ENCODE data around the gene ZNF322. TPM values are rescaled to one million over a fixed set of nuclear protein-coding genes. Genes with fewer than 3 reads are reported as not detected.

ZNF322 gene
- total RNA-seq, 1 donor from 2014 or later = 22.9 TPM

DNA sequence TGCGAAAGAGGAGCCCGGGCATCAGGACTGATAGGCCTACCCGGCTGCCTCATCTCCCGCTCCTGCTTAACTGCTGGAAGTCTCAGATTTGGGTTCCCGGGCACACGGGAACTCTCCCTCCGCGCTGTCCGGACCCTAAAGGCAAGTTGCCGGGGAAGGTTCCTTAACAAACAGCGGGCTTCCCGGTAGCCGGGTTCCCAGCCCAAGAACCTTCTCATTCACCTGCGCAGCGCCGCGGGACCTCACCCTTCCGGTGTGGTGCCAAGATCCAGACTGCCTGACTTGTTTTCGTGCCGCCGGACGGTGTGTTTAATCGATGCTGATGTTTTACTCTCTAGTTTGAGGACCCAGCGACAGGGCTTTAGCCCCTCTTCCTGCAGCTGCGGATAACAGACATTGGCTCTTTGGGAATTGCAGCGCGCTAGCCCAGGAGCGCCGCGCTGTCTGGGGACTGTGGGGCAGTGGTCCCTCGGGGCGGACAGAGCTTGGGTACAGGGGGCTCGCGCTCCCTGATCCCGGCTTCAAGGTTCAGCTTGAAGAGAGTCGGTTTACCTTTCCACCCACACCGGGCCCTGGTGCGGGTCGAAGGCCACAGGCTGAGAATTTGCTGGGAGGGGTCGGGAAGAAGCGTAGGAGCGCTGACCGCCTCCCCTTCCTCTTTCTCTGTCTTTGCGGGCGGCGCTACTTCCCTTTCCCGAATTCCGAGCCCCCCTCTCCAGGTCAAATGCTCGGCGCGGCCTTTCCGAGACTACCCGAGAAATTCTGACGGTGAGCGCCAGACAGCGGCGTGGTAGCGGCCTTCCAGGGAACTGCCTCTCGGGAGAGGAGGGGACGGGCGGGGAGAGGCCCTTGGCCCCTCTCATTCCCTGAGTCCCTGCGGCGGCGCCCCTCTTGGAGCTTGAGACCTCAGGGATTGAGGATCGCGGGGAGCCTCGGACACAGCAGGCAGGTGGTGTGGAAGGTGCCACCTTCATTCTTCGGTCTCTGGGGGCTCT is 45.6 kb downstream of the ZNF322 start:
- DNase-seq (ENCODE audit: low spot score) = no peak

DNA sequence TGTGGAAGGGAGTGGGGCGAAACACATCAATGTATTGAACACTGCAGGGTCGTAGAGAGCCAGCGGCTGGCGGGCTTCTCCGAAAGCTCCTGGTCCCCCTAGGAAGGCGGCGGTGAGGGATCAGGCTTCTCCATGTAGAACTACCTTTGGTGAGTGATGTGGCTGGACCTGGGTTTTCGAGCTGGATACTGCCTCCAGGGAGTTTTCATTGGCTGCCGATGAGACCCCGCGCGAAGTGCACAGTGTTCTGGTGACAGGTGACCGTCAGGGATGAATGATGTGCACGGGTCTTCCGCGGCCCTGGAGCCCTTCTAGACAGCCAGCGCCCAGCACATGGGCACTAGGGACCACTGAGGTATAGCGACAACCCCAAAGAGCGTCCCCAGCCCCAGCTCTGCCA is 46.3 kb downstream of the ZNF322 start:
- no peak for DNase-seq (ENCODE audit: low spot score)

DNA sequence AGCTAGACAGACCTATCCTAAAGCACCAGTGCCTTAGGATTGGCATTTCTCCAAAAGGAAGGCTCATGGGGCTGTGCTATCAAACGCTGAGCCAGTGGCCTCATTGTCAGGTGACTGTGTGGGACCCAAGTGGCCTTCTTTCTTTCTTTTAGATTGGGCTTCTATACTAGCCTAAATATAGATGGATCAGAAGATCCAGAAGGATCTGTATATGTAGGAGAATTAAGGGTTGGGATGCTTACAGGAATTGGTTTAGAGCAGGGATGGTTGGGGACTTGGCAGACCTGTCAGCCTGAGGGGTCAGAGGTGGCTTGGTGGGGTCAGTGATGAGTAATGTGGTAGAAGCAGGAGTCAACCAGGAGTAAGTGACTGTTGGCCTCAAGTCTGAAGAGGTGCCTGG is 47.9 kb downstream of the ZNF322 start:
- DNase-seq (ENCODE audit: low spot score) = no peak

DNA sequence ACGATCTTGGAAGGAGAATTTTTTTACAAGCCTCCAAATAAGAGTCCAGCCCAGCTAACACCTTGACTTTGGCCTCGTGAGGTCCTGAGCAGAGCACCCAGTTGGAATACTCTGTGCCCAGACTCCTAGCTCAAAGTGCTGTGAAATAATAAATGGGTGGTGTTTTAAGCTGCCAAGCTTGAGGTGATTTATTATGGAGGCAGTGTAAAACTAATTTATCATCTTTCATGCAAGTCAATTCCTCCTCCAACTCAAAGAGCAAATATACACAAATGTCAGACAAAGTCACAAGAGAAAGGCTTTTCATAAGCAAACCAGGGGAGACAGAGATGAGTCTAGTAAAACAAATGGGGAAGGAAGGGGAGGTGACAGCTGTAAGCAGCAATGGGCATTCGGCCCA is 50.1 kb downstream of the ZNF322 start:
- DNase-seq (ENCODE audit: low spot score) = no peak

DNA sequence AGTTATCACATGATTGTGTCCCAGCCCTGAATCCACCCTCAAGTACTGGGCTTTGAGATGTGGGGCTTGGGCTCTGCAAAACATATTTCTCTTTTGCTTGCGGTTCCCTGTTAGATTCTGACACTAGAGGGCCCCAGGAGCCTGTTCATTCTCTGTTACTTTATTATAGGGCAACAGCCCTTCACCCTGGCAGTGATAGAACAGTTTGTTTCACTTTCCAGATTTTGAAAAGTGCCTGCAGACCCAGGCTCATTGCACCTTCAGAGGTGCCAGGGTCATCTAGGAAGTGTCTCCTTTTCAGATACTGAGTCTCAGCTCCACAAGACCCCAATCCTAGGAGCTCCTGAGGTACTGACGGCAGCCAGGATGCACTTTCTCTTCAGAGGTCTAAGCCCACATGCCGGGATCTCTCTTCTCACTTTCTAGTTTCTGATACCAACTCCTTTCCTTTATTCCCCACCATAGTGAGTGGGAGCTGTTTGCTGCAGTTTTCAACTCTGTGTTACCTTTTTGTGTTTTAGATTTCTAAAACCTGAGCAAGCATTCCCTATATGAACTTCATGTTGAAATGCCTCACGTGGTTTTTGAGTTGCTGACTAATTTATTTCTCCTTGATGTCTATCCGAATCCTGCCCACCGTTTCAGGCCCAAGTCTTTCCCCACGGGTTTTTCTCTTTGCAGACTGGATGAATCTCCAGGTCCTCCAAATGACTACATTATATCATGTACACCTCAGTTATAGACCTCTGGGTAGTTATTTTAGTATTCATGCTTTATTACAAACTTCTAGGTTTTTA is 51.9 kb downstream of the ZNF322 start:
- peak; percentile 67 for DNase-seq (ENCODE audit: low spot score)

DNA sequence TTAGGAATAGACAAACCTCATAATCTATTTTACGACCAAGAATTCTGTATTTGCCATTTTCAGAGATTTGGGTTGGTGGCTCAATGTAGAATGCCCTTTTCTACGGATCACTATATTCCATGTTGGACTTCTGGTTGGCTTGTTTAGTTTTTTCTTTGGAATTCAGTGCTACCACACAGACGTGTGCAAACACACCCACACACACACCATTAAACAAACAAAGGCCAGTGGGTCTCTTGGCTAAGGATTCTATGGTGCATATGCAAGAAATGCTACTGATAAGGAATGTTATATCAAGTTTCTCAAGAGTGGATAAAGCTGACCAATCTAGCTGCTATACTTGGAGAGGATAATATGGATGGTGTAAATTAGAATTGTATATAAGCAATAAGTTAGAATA is 54.7 kb downstream of the ZNF322 start:
- DNase-seq (ENCODE audit: low spot score) = no peak

DNA sequence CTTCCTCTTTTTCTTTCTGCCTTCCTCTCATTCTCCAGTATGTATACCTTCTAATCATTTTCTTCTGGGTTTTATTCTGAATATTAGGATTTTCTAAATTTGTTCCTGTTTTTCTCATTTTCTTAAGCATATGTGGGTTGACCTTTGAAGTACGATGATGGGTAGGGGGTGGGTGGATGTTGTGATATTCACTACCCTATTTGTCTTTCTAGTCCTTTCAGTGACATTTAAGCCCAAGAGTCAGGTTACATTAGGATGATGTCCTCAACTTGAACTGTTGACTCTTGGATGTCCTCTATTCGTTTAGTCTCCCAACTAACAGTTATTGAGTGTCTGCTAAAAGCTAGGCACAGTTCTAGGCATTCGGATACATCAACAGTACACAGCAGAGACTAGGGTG is 55.5 kb downstream of the ZNF322 start:
- DNase-seq (ENCODE audit: low spot score) = no peak

DNA sequence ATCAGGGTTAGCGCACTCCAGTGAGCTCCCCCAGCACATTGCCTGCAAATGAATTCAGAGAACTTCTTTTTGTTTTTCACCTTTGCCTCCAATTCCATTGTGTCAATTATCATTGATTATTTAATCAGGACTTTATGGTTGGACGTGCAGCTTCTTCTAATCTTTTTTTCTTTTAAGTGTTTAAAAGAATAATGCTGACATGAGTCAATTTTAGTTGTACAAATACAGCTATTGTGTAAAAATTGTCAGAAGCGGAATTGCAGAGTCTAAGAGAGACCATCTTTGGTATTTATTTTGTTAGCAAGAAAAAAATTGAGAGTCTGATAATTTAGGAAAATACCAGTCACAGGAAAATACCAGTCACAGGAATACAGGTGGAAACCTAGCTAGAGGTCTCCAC is 57.3 kb downstream of the ZNF322 start:
- DNase-seq (ENCODE audit: low spot score) = no peak

DNA sequence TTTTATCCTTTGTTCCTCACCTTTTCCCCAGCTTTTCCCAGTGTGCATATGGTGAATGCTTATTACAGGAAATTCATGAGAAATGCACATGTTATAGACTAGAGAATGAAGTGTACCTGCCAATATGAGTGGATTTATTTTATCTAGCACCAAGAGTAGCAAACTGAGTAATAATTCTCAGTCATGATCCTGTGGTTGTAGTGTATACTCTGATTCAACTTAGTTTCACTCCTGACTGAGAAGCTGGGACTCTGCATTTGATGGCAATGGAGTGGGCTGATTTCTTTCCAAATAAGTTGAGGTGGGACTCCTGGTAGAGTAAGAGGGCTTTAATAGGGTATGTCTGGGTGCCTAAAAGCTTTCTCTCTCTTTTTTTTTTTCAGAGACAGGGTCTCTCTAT is 58.8 kb downstream of the ZNF322 start:
- no peak for DNase-seq (ENCODE audit: low spot score)

DNA sequence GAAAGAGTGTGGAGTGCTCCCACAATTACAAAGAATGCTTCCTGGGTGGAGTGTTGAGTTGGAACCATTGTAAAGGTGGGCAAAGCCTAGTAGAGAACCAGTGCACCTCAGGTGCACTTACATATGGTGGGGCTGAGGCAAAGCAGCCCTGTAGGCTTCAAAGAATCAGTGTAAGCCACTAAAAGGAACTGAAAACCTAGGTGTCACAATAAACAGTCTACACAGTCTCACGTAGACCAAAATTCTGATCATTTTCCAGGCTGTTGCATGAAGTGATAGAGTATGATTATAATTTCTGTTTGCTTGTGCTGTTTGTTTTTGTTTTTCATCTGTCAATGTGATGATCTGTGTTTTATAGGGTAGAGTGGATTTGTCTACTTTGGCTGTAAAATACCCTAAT is 60.0 kb downstream of the ZNF322 start:
- DNase-seq (ENCODE audit: low spot score) = no peak

DNA sequence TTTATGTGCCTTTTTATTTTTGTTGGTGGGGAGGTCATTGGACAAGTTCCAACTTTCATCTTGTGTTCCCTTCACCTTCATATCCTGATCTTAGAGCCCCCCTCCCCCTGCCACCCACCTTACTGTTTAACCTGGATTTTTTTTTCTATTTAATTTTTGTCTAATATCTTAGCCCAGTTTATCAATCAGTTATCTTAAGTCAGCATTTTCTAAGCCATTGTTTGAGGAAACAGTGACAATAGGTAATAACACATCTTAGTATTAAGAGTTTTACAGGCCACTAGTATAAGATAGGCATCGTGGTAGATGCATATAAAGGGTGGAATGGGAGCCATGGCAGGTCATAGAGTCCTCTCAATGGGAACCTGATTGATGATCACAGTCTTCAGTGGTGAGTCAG is 60.4 kb downstream of the ZNF322 start:
- no peak for DNase-seq (ENCODE audit: low spot score)

DNA sequence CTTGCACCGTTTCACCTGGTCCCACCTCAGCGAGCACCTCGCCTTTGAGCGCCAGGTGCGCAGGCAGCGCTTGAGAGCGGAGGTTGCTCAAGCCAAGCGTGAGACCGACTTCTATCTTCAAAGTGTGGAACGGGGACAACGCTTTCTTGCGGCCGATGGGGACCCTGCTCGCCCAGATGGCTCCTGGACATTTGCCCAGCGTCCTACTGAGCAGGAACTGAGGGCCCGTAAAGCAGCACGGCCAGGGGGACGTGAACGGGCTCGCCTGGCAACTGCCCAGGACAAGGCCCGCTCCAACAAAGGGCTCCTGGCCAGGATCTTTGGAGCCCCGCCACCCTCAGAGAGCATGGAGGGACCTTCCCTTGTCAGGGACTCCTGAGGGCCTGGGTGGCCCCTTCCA is 61.3 kb downstream of the ZNF322 start:
- no peak for DNase-seq (ENCODE audit: low spot score)

DNA sequence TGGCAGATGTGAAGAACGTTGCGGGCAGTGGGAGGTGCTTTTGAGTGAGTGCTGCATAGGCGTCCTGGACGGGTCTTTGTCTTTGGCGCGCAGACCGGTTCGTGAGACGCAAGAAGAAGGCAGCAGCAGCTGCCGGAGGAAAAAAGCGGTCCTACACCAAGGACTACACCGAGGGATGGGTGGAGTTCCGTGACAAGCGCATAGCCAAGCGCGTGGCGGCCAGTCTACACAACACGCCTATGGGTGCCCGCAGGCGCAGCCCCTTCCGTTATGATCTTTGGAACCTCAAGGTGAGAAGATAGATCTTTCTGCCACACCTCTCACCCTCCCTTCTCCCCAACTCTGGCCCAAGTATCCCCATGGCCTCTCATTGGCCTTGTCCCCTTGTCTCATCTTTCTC is 61.7 kb downstream of the ZNF322 start:
- DNase-seq (ENCODE audit: low spot score) = no peak

DNA sequence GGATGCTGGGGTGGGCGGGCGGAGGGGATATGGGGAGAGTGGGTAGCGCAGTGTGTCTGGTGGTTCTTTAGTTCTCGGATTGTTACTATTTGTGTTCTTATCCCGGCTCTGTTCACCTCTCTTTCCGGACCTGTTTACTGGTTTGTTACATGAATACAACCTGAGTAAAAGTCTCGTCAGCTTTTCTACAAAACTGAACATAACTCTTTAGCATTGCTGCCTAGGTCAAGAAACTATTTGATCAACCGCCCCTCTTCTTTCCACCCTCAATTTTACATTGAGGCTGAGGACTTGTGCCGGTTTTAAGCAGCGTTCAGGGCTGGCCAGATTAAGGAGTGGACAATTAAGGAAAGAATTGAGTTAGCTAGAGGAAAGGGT is 62.2 kb downstream of the ZNF322 start:
- DNase-seq (ENCODE audit: low spot score) = no peak

DNA sequence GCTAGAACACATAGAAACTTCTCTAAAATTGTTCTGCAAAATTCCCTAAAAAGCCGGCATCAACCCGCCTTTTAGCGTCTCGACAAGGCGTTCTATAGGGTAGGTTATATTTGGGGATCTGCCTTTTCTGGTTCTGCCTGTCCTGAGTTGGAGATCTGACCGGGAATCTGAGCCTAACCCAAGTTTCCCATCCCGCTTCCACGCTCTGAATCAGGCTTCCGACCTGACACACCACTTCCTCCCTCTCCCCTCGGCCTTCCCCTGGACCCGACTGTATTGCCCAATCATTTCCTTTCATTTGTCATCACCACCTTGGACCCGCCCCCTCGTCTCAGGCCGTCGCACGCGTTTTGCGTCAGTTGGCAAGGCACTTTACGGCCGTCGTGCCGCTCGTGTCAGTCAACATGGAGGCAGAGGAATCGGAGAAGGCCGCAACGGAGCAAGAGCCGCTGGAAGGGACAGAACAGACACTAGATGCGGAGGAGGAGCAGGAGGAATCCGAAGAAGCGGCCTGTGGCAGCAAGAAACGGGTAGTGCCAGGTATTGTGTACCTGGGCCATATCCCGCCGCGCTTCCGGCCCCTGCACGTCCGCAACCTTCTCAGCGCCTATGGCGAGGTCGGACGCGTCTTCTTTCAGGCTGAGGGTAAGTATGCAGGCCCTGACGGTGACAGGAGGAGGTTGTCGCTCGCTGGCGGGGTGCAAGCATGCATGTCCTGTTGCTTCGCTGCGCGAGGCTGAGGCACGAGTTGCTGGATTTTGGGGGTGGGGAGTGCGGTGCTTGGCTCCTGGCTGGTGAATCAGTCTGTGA is 62.8 kb downstream of the ZNF322 start, which contains the start of gene ABT1:
TSS of gene ABT1 (plus strand) at position 375 of the 810 bp plus-strand sequence. CDS start at position 405, 30 bp downstream.
- DNase-seq (ENCODE audit: low spot score) = peak; percentile 99

DNA sequence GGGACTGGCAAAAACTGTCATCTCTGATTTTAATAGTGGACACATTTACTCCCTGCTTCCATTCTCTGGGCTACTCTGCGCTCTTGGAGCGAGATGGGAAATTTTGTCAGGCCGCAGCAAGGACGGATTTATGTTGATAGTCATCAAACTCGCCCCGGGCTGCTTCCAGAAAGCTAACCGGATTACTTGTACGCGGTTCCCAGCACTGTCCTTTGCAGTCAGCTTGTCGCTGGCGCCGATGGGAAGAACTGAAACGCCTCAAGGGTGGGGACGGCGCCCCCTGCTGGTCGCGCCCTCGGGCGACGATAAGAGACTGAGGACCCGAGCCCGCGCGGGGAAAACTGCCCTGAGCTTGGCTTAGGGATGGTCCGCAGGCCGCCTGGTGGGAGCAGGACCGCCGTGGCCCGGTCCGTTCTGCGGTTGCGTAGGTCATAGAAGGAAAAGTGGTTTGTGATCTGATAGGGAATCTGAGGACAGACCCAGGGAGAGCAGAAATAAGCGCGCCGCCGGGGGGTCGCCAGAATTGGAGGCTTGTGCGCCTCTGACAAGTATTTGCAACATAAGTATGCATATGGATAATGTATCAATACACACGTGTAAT is 63.8 kb downstream of the ZNF322 start:
- DNase-seq (ENCODE audit: low spot score) = peak; percentile 90

DNA sequence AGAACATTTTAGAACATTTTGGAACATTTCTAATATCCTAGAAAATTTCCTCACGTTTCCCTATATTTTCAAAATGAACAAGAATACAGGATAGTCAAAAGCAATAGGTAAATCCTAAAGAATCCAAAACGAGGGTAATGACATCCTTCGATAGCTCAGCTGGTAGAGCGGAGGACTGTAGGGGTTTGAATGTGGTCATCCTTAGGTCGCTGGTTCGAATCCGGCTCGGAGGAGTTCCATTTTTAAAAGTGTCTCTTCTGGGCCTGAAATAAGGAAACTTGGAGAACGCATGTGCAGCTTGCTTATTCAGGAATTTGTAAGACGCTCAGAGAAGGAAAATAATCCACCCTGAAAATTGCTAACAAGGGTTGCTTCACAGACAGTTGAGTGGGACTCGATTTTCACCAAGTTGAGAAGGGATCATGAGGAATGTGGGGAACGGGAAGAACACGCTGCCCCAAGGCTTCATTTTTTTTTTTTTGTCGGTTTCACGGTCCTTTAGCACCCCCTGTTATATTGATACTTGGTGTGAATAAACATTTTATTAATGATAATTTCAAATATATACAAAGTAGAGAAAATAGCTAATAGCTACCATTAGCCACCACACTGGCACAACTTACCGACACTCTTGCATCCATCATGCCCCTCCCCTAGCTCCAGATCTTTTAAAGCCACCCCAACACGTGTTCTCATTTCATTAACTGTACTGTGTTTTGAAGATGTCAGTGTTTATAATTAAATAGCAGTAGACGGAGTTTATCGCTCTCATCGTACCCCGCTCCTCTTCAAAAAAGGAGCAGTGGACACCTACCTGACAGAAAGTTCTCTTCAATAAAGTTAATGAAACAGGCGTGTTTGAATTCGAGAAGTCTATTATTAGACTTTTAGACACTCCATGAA is 64.6 kb downstream of the ZNF322 start:
- no peak for DNase-seq (ENCODE audit: low spot score)

DNA sequence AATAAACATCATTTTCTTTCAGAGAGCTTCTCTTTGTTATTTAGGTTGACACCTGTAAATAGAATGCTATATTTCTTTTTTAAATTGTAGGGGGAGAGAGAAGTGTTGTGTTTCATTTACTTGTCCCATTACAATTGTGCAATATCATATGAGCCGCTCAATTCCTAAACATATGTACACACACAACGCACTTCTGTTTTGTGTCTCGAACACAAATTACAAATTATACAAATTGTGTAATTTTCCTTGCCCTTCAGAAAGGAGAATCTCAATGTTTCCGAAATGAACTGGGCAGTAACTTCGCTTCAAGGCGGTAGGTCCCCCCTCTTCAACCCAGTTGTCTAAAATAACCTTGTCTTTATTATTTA is 65.4 kb downstream of the ZNF322 start:
- DNase-seq (ENCODE audit: low spot score) = no peak

DNA sequence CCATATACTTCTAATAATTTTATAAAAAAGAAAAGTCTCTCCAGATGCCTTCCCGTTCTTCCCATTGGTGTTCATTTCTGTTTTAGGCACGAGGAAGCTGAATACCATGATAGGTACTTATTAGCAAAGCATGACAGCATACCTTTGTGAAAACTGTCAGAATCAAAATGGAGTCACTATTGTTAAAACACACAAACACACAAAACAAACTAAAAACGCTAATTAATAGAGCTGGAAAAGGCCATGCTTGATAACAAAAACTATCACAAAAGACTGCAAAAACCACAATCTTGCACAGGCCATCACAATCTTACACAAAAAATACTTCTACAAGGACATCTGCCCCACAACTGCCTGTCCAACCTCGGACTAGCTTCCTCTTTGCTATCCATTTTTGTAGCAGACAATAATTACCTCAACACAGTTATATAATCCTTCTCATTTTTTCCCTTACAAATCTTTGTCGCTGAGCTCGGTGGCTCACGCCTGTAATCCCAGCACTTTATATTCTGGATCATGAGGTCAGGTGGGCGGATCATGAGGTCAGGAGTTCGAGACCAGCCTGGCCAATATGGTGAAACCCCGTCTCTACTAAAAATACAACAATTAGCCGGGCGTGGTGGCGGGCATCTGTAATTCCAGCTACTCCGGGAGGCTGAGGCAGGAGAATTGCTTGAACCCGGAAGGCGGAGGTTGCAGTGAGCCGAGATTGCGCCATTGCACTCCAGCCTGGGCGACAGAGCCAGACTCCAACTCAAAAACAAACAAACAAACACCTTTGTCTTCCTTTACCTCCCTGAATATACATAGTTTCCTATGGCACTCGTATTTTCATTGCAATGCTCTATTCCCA is 66.0 kb downstream of the ZNF322 start:
- no peak for DNase-seq (ENCODE audit: low spot score)
